HepG2 (cell line): ENCODE measurements around the gene GAPDH. TPM values are rescaled to one million over a fixed set of nuclear protein-coding genes. Genes with fewer than 3 reads are reported as not detected.

ENCODE experiments used
- BATF2 ChIP-seq: sonication (generic); formaldehyde crosslinking; IDR thresholded peaks from 2 replicates; pipeline ENCODE4 v1.8.0; 2022; ENCODE audit warnings: mild to moderate bottlenecking, missing genetic modification reagents, moderate library complexity
- CBX1 ChIP-seq: IDR thresholded peaks from one replicate; pipeline ENCODE4 v1.6.1; 2016; ENCODE audit warnings: antibody characterized with exemption, low read depth
- ELF3 ChIP-seq: IDR thresholded peaks from 2 replicates; pipeline ENCODE4 v1.6.1; 2016; ENCODE audit warnings: missing genetic modification reagents, missing compliant biosample characterization
- GATAD2A ChIP-seq: IDR thresholded peaks from 2 replicates; pipeline ENCODE4 v1.6.1; 2016
- HDAC6 ChIP-seq: fragments of 200-600 bp; sonication (generic); IDR thresholded peaks from 2 replicates; pipeline ENCODE4 v1.7.0; 2017; ENCODE audit warnings: mild to moderate bottlenecking, antibody characterized with exemption, low read length, low read depth
- KLF12 ChIP-seq: sonication (generic); formaldehyde crosslinking; IDR thresholded peaks from 2 replicates; pipeline ENCODE4 v1.4.0; 2020; ENCODE audit warnings: missing genetic modification reagents, borderline replicate concordance
- KMT2B ChIP-seq: IDR thresholded peaks from 2 replicates; pipeline ENCODE4 v1.6.1; 2016; ENCODE audit warnings: missing genetic modification reagents, missing compliant biosample characterization
- NFAT5 ChIP-seq: sonication (generic); formaldehyde crosslinking; IDR thresholded peaks from 2 replicates; pipeline ENCODE4 v1.4.0; 2020; ENCODE audit warnings: missing genetic modification reagents
- NFE2L1 ChIP-seq: sonication (generic); formaldehyde crosslinking; IDR thresholded peaks from 2 replicates; pipeline ENCODE4 v1.4.0; 2020; ENCODE audit warnings: missing genetic modification reagents, mild to moderate bottlenecking, borderline replicate concordance
- PCBP2 ChIP-seq: fragments of 200-400 bp; formaldehyde crosslinking; optimal IDR thresholded peaks from 2 replicates; pipeline ENCODE3; 2018; ENCODE audit warnings: low read length, low read depth; ENCODE audit not compliant: poor library complexity, severe bottlenecking
- SMARCC2 ChIP-seq: fragments of 450-650 bp; IDR thresholded peaks from 2 replicates; pipeline ENCODE4 v1.6.1; 2017; ENCODE audit warnings: antibody characterized with exemption, mild to moderate bottlenecking
- SNAPC2 ChIP-seq: sonication (generic); formaldehyde crosslinking; IDR thresholded peaks from 2 replicates; pipeline ENCODE4 v1.8.1; 2022; ENCODE audit warnings: mild to moderate bottlenecking, missing genetic modification reagents
- TP53 ChIP-seq: sonication (generic); formaldehyde crosslinking; conservative IDR thresholded peaks from 2 replicates; pipeline ENCODE4 v1.4.0; 2020; ENCODE audit warnings: missing genetic modification reagents
- YY1 ChIP-seq: IDR thresholded peaks from 2 replicates; pipeline ENCODE4 v1.6.1; 2011; ENCODE audit warnings: low read length, low read depth, moderate library complexity, mild to moderate bottlenecking; ENCODE audit not compliant: insufficient read depth, insufficient replicate concordance
- ZMYM4 ChIP-seq: sonication (generic); formaldehyde crosslinking; IDR thresholded peaks from 2 replicates; pipeline ENCODE4 v1.8.1; 2023; ENCODE audit warnings: mild to moderate bottlenecking, missing genetic modification reagents
- polyA plus RNA-seq, 8 experiments: library from polyadenylated mRNA; depleted of rRNA in 3 of 8; stranded (reverse) in 7 of 8; unstranded in 1 of 8; fragments of >200 nt; fragmentation: Illumina TruSeq in 4 of 8; extraction: Trizol in 4 of 8; gene quantifications; 2 replicates each; pipeline versions ENCODE4 v1.2.1 to v1.2.3, GENCODE V29; 2011 to 2016; ENCODE audit warnings: low read depth in 4 of 8, missing spikeins in 1 of 8, mixed read lengths in 1 of 8; ENCODE audit not compliant: insufficient read depth in 1 of 8
- total RNA-seq, 5 experiments: library from RNA; depleted of rRNA; stranded (reverse); fragments of >200 nt; fragmentation: Illumina TruSeq; extraction: Trizol; gene quantifications; 2 replicates each; pipeline ENCODE4 v1.2.3, GENCODE V29; 2016; ENCODE audit warnings: low read depth in 1 of 5
- TF ChIP-seq, protein P1 (sequence below): sonication (generic); formaldehyde crosslinking; IDR thresholded peaks from 2 replicates; pipeline ENCODE4 v1.8.0; 2022; ENCODE audit warnings: mild to moderate bottlenecking, missing genetic modification reagents

GAPDH gene
- total and polyA plus RNA-seq, 2 of the 13 experiments (the other 11 are each of a cell fraction or from before 2014, with no cell fraction given), result 3,038 to 12,722 TPM

GRCh38 chr12:6532927-6533652 lies 1.2 kb upstream of the GAPDH start (continued):
- peak; percentile 7 for TF ChIP-seq PCBP2
- no peak for TF ChIP-seq KMT2B (CRISPR knock-in tag)
- no peak for TF ChIP-seq TP53 (CRISPR knock-in tag)
- TF ChIP-seq ZMYM4 (CRISPR knock-in tag), result no peak
- TF ChIP-seq SMARCC2, result no peak
- TF ChIP-seq NFAT5 (CRISPR knock-in tag), result no peak
- no peak for TF ChIP-seq YY1
- TF ChIP-seq CBX1, result peak; percentile 68
- no peak for TF ChIP-seq NFE2L1 (CRISPR knock-in tag)
- TF ChIP-seq GATAD2A (CRISPR knock-in tag), result peak; percentile 14; the same call in 1 of the 2 replicates
- TF ChIP-seq HDAC6, result no peak
- peak; percentile 21; the same call in 1 of the 2 replicates for TF ChIP-seq ELF3 (CRISPR knock-in tag)
- 0 out of 2 replicates have a peak, but pooled peaks have one; percentile 14 for TF ChIP-seq SNAPC2 (CRISPR knock-in tag)
- no peak for TF ChIP-seq BATF2 (CRISPR knock-in tag)
- TF ChIP-seq, protein P1, sequence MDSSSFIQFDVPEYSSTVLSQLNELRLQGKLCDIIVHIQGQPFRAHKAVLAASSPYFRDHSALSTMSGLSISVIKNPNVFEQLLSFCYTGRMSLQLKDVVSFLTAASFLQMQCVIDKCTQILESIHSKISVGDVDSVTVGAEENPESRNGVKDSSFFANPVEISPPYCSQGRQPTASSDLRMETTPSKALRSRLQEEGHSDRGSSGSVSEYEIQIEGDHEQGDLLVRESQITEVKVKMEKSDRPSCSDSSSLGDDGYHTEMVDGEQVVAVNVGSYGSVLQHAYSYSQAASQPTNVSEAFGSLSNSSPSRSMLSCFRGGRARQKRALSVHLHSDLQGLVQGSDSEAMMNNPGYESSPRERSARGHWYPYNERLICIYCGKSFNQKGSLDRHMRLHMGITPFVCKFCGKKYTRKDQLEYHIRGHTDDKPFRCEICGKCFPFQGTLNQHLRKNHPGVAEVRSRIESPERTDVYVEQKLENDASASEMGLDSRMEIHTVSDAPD, result peak; percentile 73
- no peak for TF ChIP-seq KLF12 (CRISPR knock-in tag)
